Thyroid gland (tissue), 4 donors: ENCODE results near the gene ANKRD22. TPM values are rescaled to one million over a fixed set of nuclear protein-coding genes. Genes with fewer than 3 reads are reported as not detected.

Experiments used
- DNase-seq, 2 donors: peaks; one replicate each; pipeline ENCODE4 v3.0.0-alpha.2; 2019
- H3K27ac ChIP-seq, 3 donors: fragments of 200-600 bp; sonication (generic); 1 replicate in 2 of 3; 2 replicates in 1 of 3; pipeline ENCODE4 v1.5.1; 2016 to 2019; ENCODE audit warnings: mild to moderate bottlenecking in 1 of 3, moderate library complexity in 1 of 3
- H3K27me3 ChIP-seq: fragments of 200-600 bp; sonication (generic); one replicate; pipeline ENCODE4 v1.5.1; 2019
- H3K36me3 ChIP-seq, 2 donors: fragments of 200-600 bp; sonication (generic); one replicate each; pipeline ENCODE4 v1.5.1; 2016 to 2019
- H3K4me1 ChIP-seq, 2 donors: fragments of 200-600 bp; sonication (generic); one replicate each; pipeline ENCODE4 v1.5.1; 2017 to 2019
- H3K4me3 ChIP-seq, 3 donors: fragments of 200-600 bp; sonication (generic); replicated peaks in 1 of 3; 1 replicate in 2 of 3; 2 replicates in 1 of 3; pipeline ENCODE4 v1.5.1; 2016; ENCODE audit warnings: mild to moderate bottlenecking in 1 of 3
- H3K9me3 ChIP-seq: fragments of 200-600 bp; sonication (generic); one replicate; pipeline ENCODE4 v1.5.1; 2017
- CTCF ChIP-seq, 6 experiments: fragments of 200-600 bp in 3 of 6; fragments of 450-650 bp in 3 of 6; sonication (generic) in 3 of 6; IDR thresholded peaks; one replicate each; pipeline ENCODE4 v1.5.1; 2016 to 2019; ENCODE audit warnings: antibody characterized with exemption in 6 of 6, mild to moderate bottlenecking in 2 of 6, inconsistent platforms in 1 of 6, moderate library complexity in 1 of 6
- POLR2A ChIP-seq, 2 donors: fragments of 450-650 bp; IDR thresholded peaks; one replicate each; pipeline ENCODE4 v1.6.1; 2017; ENCODE audit warnings: antibody characterized with exemption in 2 of 2, mild to moderate bottlenecking in 2 of 2, moderate library complexity in 1 of 2
- WGBS, 2 donors: methylation state at CpG; one replicate each; pipeline ENCODE4 v1.1.5; 2017; 5-methylcytosine and 5-hydroxymethylcytosine counted together
- intact Hi-C: fragments of 100-400 bp; cut with DNase I; formaldehyde crosslinking; loops from one replicate; pipeline ENCODE4 v1.15.1; 2023
- total RNA-seq, 4 donors: library from RNA; depleted of rRNA; stranded (reverse); fragments of >200 nt; gene quantifications; one replicate each; pipeline ENCODE4 v1.2.3, GENCODE V29; 2016

ANKRD22 gene
- total RNA-seq, 4 donors from 2014 or later = not detected

- no peak overlapping the region for H3K27ac ChIP-seq
- intact Hi-C loops = no loop called here
- 96 to 98% methylated on average over 2 of the region's 2 CpGs for WGBS, 2 donors
- no peaks in the 10 kb centered on the region for H3K9me3 ChIP-seq
- no peaks in the 10 kb centered on the region for H3K27me3 ChIP-seq
- no peaks in the 10 kb centered on the region for H3K4me1 ChIP-seq
- TF ChIP-seq POLR2A (IDR thresholded peaks at IDR 0.05) (no peak), CTCF (IDR thresholded peaks at IDR 0.05) (no peak)
- DNase-seq = no peak
- no peak overlapping the region for H3K4me3 ChIP-seq
- no peaks in the 10 kb centered on the region for H3K36me3 ChIP-seq
These were observed 14.8 kb upstream of the ANKRD22 start for GRCh38 chr10:88866454-88866853.

GRCh38 chr10:88865281-88865876 lies 13.7 kb upstream of the ANKRD22 start:
- TF ChIP-seq POLR2A (IDR thresholded peaks at IDR 0.05) (no peak), CTCF (IDR thresholded peaks at IDR 0.05) (no peak)

GRCh38 chr10:88861036-88861435 lies 9.4 kb upstream of the ANKRD22 start:
- Histone ChIP-seq H3K4me1 (no peaks in the 10 kb centered on the region), H3K27me3 (no peaks in the 10 kb centered on the region), H3K27ac (no peak overlapping the region), H3K4me3 (no peak overlapping the region), H3K36me3 (no peaks in the 10 kb centered on the region), H3K9me3 (no peaks in the 10 kb centered on the region)
- WGBS, 2 donors = 0 to 89% methylated on average over 1 of the region's 1 CpG
- intact Hi-C loops = no loop called here
- DNase-seq = no peak
- TF ChIP-seq CTCF (IDR thresholded peaks at IDR 0.05) (no peak), POLR2A (IDR thresholded peaks at IDR 0.05) (no peak)

More at GRCh38 chr10:88865281-88865876, 13.7 kb upstream of the ANKRD22 start:
- 84 to 88% methylated on average over 4 of the region's 4 CpGs for WGBS, 2 donors
- H3K36me3 ChIP-seq = no peaks in the 10 kb centered on the region
- no peaks in the 10 kb centered on the region for H3K9me3 ChIP-seq
- H3K27ac ChIP-seq = no peak overlapping the region
- no peak for DNase-seq
- H3K4me1 ChIP-seq = no peaks in the 10 kb centered on the region
- H3K27me3 ChIP-seq = no peaks in the 10 kb centered on the region
- intact Hi-C loops = no loop called here
- H3K4me3 ChIP-seq = no peak overlapping the region

- Histone ChIP-seq H3K27ac (no peak overlapping the region), H3K9me3 (no peaks in the 10 kb centered on the region), H3K4me1 (peaks cover 0 to 5% of the 10 kb centered on the region in 2 donors), H3K27me3 (no peaks in the 10 kb centered on the region), H3K36me3 (no peaks in the 10 kb centered on the region), H3K4me3 (no peak overlapping the region)
- WGBS, 2 donors = 70 to 82% methylated on average over 2 of the region's 2 CpGs
- intact Hi-C loops = no loop called here
- no peak for TF ChIP-seq POLR2A (IDR thresholded peaks at IDR 0.05)
- TF ChIP-seq CTCF (IDR thresholded peaks at IDR 0.05) = no peak
- no peak for DNase-seq
These were observed 6.8 kb upstream of the ANKRD22 start for GRCh38 chr10:88858491-88858890.

GRCh38 chr10:88857831-88858230 lies 6.2 kb upstream of the ANKRD22 start:
- Histone ChIP-seq H3K36me3 (no peaks in the 10 kb centered on the region), H3K4me1 (peaks cover 0 to 5% of the 10 kb centered on the region in 2 donors), H3K27ac (no peak overlapping the region), H3K4me3 (no peak overlapping the region), H3K9me3 (no peaks in the 10 kb centered on the region), H3K27me3 (no peaks in the 10 kb centered on the region)
- no peak for DNase-seq
- TF ChIP-seq POLR2A (IDR thresholded peaks at IDR 0.05) = no peak
- no peak for TF ChIP-seq CTCF (IDR thresholded peaks at IDR 0.05)
- intact Hi-C loops = no loop called here
